Heart right ventricle (tissue), 16 donors: ENCODE data around the gene PTPRN2. TPM values are rescaled to one million over a fixed set of nuclear protein-coding genes. Genes with fewer than 3 reads are reported as not detected.
"Not testable (repeated sequence)": the region's sequence is repeated elsewhere in the genome, so short reads cannot be mapped to it uniquely, and the experiment has no call there.

ENCODE experiments used
- ATAC-seq, 8 donors: fragments of 200-7000 bp; cut with Tn5 transposase; one replicate each; pipeline ENCODE4 v1.9.1; 2020; ENCODE audit warnings: mild to moderate bottlenecking in 8 of 8, moderate library complexity in 8 of 8, moderate number of reproducible peaks in 1 of 8
- DNase-seq, 2 donors: peaks; one replicate each; pipeline ENCODE4 v3.0.0-alpha.2; 2020
- H3K27ac ChIP-seq, 10 donors: fragments of 200-600 bp; sonication (generic) in 2 of 10; one replicate each; pipeline versions ENCODE4 v1.5.0 to v1.8.0; 2020 to 2022; ENCODE audit warnings: mild to moderate bottlenecking in 3 of 10
- H3K27me3 ChIP-seq, 7 donors: fragments of 200-600 bp; one replicate each; pipeline ENCODE4 v1.8.0; 2021 to 2022; ENCODE audit warnings: mild to moderate bottlenecking in 2 of 7
- H3K36me3 ChIP-seq, 9 donors: fragments of 200-600 bp; sonication (generic) in 1 of 9; one replicate each; pipeline versions ENCODE4 v1.5.0 to v1.8.0; 2020 to 2022; ENCODE audit warnings: mild to moderate bottlenecking in 2 of 9
- H3K4me1 ChIP-seq, 9 donors: fragments of 200-600 bp; sonication (generic) in 1 of 9; one replicate each; pipeline versions ENCODE4 v1.5.0 to v1.8.0; 2020 to 2022; ENCODE audit warnings: mild to moderate bottlenecking in 4 of 9
- H3K4me3 ChIP-seq, 10 donors: fragments of 200-600 bp; sonication (generic) in 2 of 10; one replicate each; pipeline versions ENCODE4 v1.5.0 to v1.8.0; 2020 to 2022; ENCODE audit warnings: mild to moderate bottlenecking in 7 of 10, moderate library complexity in 2 of 10
- H3K9me3 ChIP-seq, 11 donors: fragments of 200-600 bp in 10 of 11; sonication (generic) in 2 of 11; one replicate each; pipeline versions ENCODE4 v1.5.0 to v1.8.0; 2013 to 2022; ENCODE audit warnings: mild to moderate bottlenecking in 2 of 11, control low read depth in 1 of 11, moderate library complexity in 1 of 11
- CTCF ChIP-seq, 9 donors: fragments of 200-600 bp; sonication (generic) in 2 of 9; IDR thresholded peaks; one replicate each; pipeline versions ENCODE4 v1.5.0 to v1.8.0; 2021 to 2022; ENCODE audit warnings: antibody characterized with exemption in 9 of 9, mild to moderate bottlenecking in 5 of 9, moderate library complexity in 1 of 9
- WGBS, 2 donors: extraction: QIAGEN DNeasy Blood & Tissue Kit; methylation state at CpG; one replicate each; pipeline ENCODE4 v1.1.7; 2013; ENCODE audit warnings: inconsistent platforms in 1 of 2; 5-methylcytosine and 5-hydroxymethylcytosine counted together
- intact Hi-C, 10 donors: fragments of 100-400 bp; cut with DNase I; formaldehyde crosslinking; loops; one replicate each; pipeline versions ENCODE4 v1.11.1 to v1.14.2; 2022
- polyA plus RNA-seq, 2 donors: library from polyadenylated mRNA; stranded (reverse); fragments of 200-250 nt; gene quantifications; one replicate each; pipeline ENCODE4 v1.2.3, GENCODE V29; 2013
- total RNA-seq, 10 donors: library from RNA; stranded (reverse); fragmentation: NEBNext Ultra II Directional in 3 of 10; extraction: Animal tissue kit (Norgen Biotek cat#: 25700) in 3 of 10; gene quantifications; one replicate each; pipeline versions ENCODE4 v1.2.1 to v1.2.4, GENCODE V29; 2021 to 2023
- donor health status: Arrhythmogenic right ventricular cardiomyopathy.
- donor health status: ischemic (EF 13 %, LVEDD 7.1; RV severe dilation, severe dysfunction).
- donor health status: healthy with polysubstance abuse.
- donor health status: DM: no; HTN: yes; CAD: no.
- donor health status: DM: no; HTN: no; CAD: no.
- donor health status: ischemic (EF 25% LVEDD 6.9; RV normal size, moderate dysfunction).
- donor health status: ischemic (EF 25% LVEDD 5.7; RV mildly dilated, moderate dysfunction).
- donor health status: healthy.
- donor health status: DM: yes; HTN: yes; CAD: no.
- donor health status: Ischemic cardiomyopathy.
- donor health status: ischemic (EF 35%, LVEDD 5.7; RV mildly dilated, moderate dysfunction).
- donor health status: nonischemic (EF 11% LVEDD 7.7; RV severe dilation, severe dysfunction).
- donor health status: DM: yes; HTN: yes; CAD: no.
- donor health status: PGD.
- donor health status: ischemic (EF 29% LVEDD 5.4; RV normal size, mild dysfunction).
- donor health status: nonischemic (EF 23%, LVEDD 6.1; RV moderate dilation, normal function).

The PTPRN2 gene
- total and polyA plus RNA-seq, 12 donors, result 0.82 to 1.8 (median 1.3) TPM

- intact Hi-C loops, result no loop called here
- no peaks in the 10 kb centered on the region for H3K36me3 ChIP-seq
- ATAC-seq, result peak in 1 of 8 donors; percentile 38
- TF ChIP-seq CTCF (IDR thresholded peaks at IDR 0.05), result no peak
- H3K4me3 ChIP-seq, result no peak overlapping the region
- WGBS, 2 donors, result 47 to 50% methylated on average over 67 of the region's 67 CpGs
- peaks cover 0 to 32% (median 0%) of the 10 kb centered on the region in 11 donors for H3K9me3 ChIP-seq
- H3K27me3 ChIP-seq, result no peaks in the 10 kb centered on the region
- H3K27ac ChIP-seq, result no peak overlapping the region
- H3K4me1 ChIP-seq, result no peaks in the 10 kb centered on the region
- DNase-seq, result no peak
Observed at GRCh38 chr7:158164101-158165095, 423.2 kb downstream of the PTPRN2 start.

- H3K27ac ChIP-seq, result no peak overlapping the region
- DNase-seq, result no peak
- no peak for TF ChIP-seq CTCF (IDR thresholded peaks at IDR 0.05)
- no peaks in the 10 kb centered on the region for H3K27me3 ChIP-seq
- no peaks in the 10 kb centered on the region for H3K36me3 ChIP-seq
- no peaks in the 10 kb centered on the region for H3K4me1 ChIP-seq
- H3K4me3 ChIP-seq, result no peak overlapping the region
- WGBS, 2 donors, result 78 to 88% methylated on average over 5 of the region's 5 CpGs
- ATAC-seq, result no peak
- intact Hi-C loops, result no loop called here
- H3K9me3 ChIP-seq, result peaks cover 0 to 39% (median 0%) of the 10 kb centered on the region in 11 donors
Observed at GRCh38 chr7:158161194-158161593, 426.4 kb downstream of the PTPRN2 start.

GRCh38 chr7:158160199-158160598 lies 427.4 kb downstream of the PTPRN2 start:
- peaks cover 0 to 36% (median 0%) of the 10 kb centered on the region in 11 donors for H3K9me3 ChIP-seq
- DNase-seq (no peak), ATAC-seq (no peak)
- WGBS, 2 donors, result 62 to 70% methylated on average over 5 of the region's 5 CpGs
- intact Hi-C loops, result no loop called here
- no peaks in the 10 kb centered on the region for H3K4me1 ChIP-seq
- no peaks in the 10 kb centered on the region for H3K36me3 ChIP-seq
- peaks cover 0 to 4% (median 0%) of the 10 kb centered on the region in 7 donors for H3K27me3 ChIP-seq
- H3K4me3 ChIP-seq, result no peak overlapping the region
- no peak for TF ChIP-seq CTCF (IDR thresholded peaks at IDR 0.05)
- no peak overlapping the region for H3K27ac ChIP-seq

- H3K36me3 ChIP-seq, result no peaks in the 10 kb centered on the region
Observed at GRCh38 chr7:158157460-158157859, 430.2 kb downstream of the PTPRN2 start.

GRCh38 chr7:158151273-158151672 lies 436.4 kb downstream of the PTPRN2 start:
- intact Hi-C loops, H3K27me3 ChIP-seq, H3K4me3 ChIP-seq, H3K4me1 ChIP-seq, H3K36me3 ChIP-seq, H3K27ac ChIP-seq: not testable (repeated sequence)
- ATAC-seq (peak in 2 of 8 donors; percentile 63 to 75), DNase-seq (peak; percentile 35 to 53)
- WGBS, 2 donors, result 71 to 73% methylated on average over 16 to 17 of the region's 17 CpGs
- peaks cover 0 to 21% (median 0%) of the 10 kb centered on the region in 11 donors for H3K9me3 ChIP-seq

More at GRCh38 chr7:158157460-158157859, 430.2 kb downstream of the PTPRN2 start:
- no peak for TF ChIP-seq CTCF (IDR thresholded peaks at IDR 0.05)
- Histone ChIP-seq H3K27me3 (peaks cover 0 to 4% (median 0%) of the 10 kb centered on the region in 7 donors), H3K9me3 (peaks cover 0 to 24% (median 0%) of the 10 kb centered on the region in 11 donors), H3K27ac (no peak overlapping the region), H3K4me3 (no peak overlapping the region), H3K4me1 (no peaks in the 10 kb centered on the region)
- intact Hi-C loops, result no loop called here
- DNase-seq (no peak), ATAC-seq (no peak)
- WGBS, 2 donors, result 84 to 86% methylated on average over 16 of the region's 16 CpGs
